Astrocyte (in vitro differentiated cells and primary cell): ENCODE results near the gene NXPH4. TPM values are rescaled to one million over a fixed set of nuclear protein-coding genes. Genes with fewer than 3 reads are reported as not detected.

Experiments used
- DNase-seq: peaks from one replicate; pipeline ENCODE4 v3.0.0-alpha.2; 2010; ENCODE audit warnings: low read depth
- FAIRE-seq: peaks from 2 replicates; lab custom pipeline; 2011; peaks lifted over from hg19 to GRCh38; lab: Jason Lieb, UNC
- H2AFZ ChIP-seq: 2 replicates; pipeline ENCODE4 v1.6.0; 2012; ENCODE audit warnings: low read depth, low read length, inconsistent platforms
- H3K27ac ChIP-seq: 2 replicates; pipeline ENCODE4 v1.5.1; 2011; ENCODE audit warnings: low read depth, low read length, inconsistent platforms
- H3K27me3 ChIP-seq: 2 replicates; pipeline ENCODE4 v1.6.0; 2011; ENCODE audit warnings: low read length, inconsistent platforms; ENCODE audit not compliant: insufficient read depth
- H3K36me3 ChIP-seq: 2 replicates; pipeline ENCODE4 v1.5.1; 2011; ENCODE audit warnings: low read length, inconsistent platforms; ENCODE audit not compliant: insufficient read depth
- H3K4me1 ChIP-seq: 2 replicates; pipeline ENCODE4 v1.5.1; 2011; ENCODE audit warnings: low read length, inconsistent platforms; ENCODE audit not compliant: insufficient read depth
- H3K4me2 ChIP-seq: 2 replicates; pipeline ENCODE4 v1.6.0; 2012; ENCODE audit warnings: low read length, inconsistent platforms
- H3K4me3 ChIP-seq: 2 replicates; pipeline ENCODE4 v1.5.1; 2011; ENCODE audit warnings: low read depth, mild to moderate bottlenecking, low read length, inconsistent platforms; ENCODE audit not compliant: insufficient read depth
- H3K79me2 ChIP-seq: 2 replicates; pipeline ENCODE4 v1.6.0; 2012; ENCODE audit warnings: mild to moderate bottlenecking, low read length, inconsistent platforms; ENCODE audit not compliant: insufficient read depth
- H3K9ac ChIP-seq: 2 replicates; pipeline ENCODE4 v1.6.0; 2012; ENCODE audit warnings: mild to moderate bottlenecking, low read length, inconsistent platforms
- H3K9me3 ChIP-seq: 2 replicates; pipeline ENCODE4 v1.5.1; 2012; ENCODE audit warnings: low read depth, mild to moderate bottlenecking, low read length, inconsistent platforms; ENCODE audit not compliant: insufficient read depth
- H4K20me1 ChIP-seq: 2 replicates; pipeline ENCODE4 v1.6.0; 2012; ENCODE audit warnings: low read length, inconsistent platforms; ENCODE audit not compliant: insufficient read depth
- H3K27ac Mint-ChIP-seq: one replicate; pipeline ENCODE4 v1.8.0; 2021; ENCODE audit warnings: mild to moderate bottlenecking, mixed read lengths; ENCODE audit not compliant: unreplicated experiment
- H3K27me3 Mint-ChIP-seq: one replicate; pipeline ENCODE4 v1.8.0; 2021; ENCODE audit warnings: low read depth, mixed read lengths; ENCODE audit not compliant: unreplicated experiment
- H3K36me3 Mint-ChIP-seq: one replicate; pipeline ENCODE4 v1.8.0; 2021; ENCODE audit warnings: low read depth, mixed read lengths; ENCODE audit not compliant: unreplicated experiment
- H3K4me1 Mint-ChIP-seq: one replicate; pipeline ENCODE4 v1.8.0; 2021; ENCODE audit warnings: low read depth, mixed read lengths; ENCODE audit not compliant: unreplicated experiment
- H3K4me3 Mint-ChIP-seq: one replicate; pipeline ENCODE4 v1.8.0; 2021; ENCODE audit warnings: mild to moderate bottlenecking, moderate library complexity, mixed read lengths; ENCODE audit not compliant: unreplicated experiment
- H3K9me3 Mint-ChIP-seq: one replicate; pipeline ENCODE4 v1.8.0; 2021; ENCODE audit warnings: mild to moderate bottlenecking, mixed read lengths; ENCODE audit not compliant: unreplicated experiment
- EZH2 ChIP-seq: IDR thresholded peaks from 2 replicates; pipeline ENCODE4 v1.6.1; 2012; ENCODE audit warnings: mild to moderate bottlenecking, low read length, inconsistent platforms; ENCODE audit not compliant: insufficient read depth
- total RNA-seq: library from RNA; stranded (reverse); gene quantifications from 2 replicates; pipeline ENCODE4 v1.2.1, GENCODE V29; 2021
- TF ChIP-seq, protein P1 (sequence below): IDR thresholded peaks from 2 replicates; pipeline ENCODE4 v1.5.1; 2011; ENCODE audit warnings: low read depth, mild to moderate bottlenecking, inconsistent platforms, low read length, moderate library complexity; ENCODE audit not compliant: insufficient read depth

Gene NXPH4
- total RNA-seq, 1 donor from 2014 or later = 14.5 TPM

DNA sequence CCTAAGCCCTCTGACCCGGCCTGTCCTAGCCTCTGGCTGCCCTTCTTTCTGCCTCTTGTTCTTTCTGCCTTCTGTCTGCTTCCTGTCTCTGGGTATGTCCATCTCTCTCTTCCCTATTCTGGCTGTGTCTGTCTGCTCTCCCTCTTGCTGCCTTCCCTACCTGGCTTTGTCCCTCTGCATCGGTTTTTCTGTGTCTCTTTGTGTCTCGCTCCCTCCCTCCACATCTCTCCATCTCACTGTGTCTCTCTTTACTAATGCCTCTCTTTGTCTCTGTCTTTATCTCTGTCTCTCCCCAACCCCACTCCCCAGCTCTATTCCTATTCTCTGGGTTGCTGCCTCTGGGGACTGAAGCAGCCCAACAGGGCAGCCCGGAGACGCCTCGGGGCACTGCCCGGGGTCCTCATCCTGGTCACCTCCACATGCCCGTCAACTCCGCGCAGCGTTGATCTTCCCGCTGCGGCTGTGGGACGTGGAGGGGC, 23.0 kb downstream of the NXPH4 start:
- Histone ChIP-seq H2AFZ (peak overlapping the region; percentile 57), H3K27ac (no peak overlapping the region), H3K36me3 (no peaks in the 10 kb centered on the region), H3K9ac (peak overlapping the region; percentile 70), H3K27me3 (peaks cover 32% of the 10 kb centered on the region), H3K4me3 (peak overlapping the region; percentile 64), H3K4me2 (peak overlapping the region; percentile 94), H3K9me3 (no peaks in the 10 kb centered on the region), H3K79me2 (no peaks in the 10 kb centered on the region), H3K4me1 (peaks cover 34% of the 10 kb centered on the region), H4K20me1 (peaks cover 39% of the 10 kb centered on the region)
- Mint-ChIP-seq H3K4me1 (peaks cover 33% of the 10 kb centered on the region), H3K27me3 (peaks cover 29% of the 10 kb centered on the region), H3K9me3 (no peaks in the 10 kb centered on the region), H3K4me3 (peak overlapping the region; percentile 87), H3K27ac (peak overlapping the region; percentile 95), H3K36me3 (peaks cover 8% of the 10 kb centered on the region)
- TF ChIP-seq, protein P1, sequence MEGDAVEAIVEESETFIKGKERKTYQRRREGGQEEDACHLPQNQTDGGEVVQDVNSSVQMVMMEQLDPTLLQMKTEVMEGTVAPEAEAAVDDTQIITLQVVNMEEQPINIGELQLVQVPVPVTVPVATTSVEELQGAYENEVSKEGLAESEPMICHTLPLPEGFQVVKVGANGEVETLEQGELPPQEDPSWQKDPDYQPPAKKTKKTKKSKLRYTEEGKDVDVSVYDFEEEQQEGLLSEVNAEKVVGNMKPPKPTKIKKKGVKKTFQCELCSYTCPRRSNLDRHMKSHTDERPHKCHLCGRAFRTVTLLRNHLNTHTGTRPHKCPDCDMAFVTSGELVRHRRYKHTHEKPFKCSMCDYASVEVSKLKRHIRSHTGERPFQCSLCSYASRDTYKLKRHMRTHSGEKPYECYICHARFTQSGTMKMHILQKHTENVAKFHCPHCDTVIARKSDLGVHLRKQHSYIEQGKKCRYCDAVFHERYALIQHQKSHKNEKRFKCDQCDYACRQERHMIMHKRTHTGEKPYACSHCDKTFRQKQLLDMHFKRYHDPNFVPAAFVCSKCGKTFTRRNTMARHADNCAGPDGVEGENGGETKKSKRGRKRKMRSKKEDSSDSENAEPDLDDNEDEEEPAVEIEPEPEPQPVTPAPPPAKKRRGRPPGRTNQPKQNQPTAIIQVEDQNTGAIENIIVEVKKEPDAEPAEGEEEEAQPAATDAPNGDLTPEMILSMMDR = no peak
- TF ChIP-seq EZH2 = no peak
- no peak for DNase-seq
- no peak for FAIRE-seq

DNA sequence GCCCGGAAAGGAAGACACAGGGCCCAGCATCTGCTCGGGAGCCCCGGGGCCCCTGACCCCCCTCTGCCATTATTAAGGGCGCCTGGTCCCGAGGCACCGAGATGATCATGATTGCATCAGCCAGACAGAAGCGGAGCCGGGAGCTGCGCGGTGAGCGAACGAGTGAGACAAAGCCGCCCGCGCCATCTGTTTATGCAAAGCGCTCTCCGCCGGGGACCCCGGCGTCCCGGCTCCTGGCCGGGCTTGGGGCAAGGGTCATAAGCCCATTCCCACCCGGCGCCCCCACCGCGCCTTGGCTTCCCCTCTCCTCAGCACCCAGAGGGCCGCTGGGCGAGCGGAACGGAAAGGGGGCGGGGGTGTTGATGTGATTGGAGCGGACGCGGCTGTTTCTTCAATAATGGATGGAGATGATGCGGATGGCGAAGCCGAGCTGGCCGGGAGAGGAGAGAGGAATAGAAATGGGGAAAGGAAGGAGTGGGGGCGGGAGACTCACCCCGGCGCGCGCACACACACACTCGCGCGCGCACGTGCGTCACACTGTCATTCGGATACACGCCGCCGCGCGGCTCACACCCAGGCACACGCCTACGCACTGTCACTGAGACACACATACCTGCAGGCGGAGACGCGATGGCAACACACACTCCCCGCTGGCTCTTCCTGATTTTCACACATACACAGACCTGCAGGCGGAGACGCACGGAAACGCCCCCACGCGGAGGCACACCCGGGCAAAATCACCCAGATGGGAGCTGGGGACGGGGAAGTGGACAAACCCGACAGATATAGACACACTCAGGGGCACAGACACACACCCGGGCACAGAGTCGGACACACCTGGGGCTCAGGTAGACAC, 23.7 kb downstream of the NXPH4 start:
- H2AFZ ChIP-seq = peak overlapping the region; percentile 57
- peaks cover 35% of the 10 kb centered on the region for H4K20me1 ChIP-seq
- peaks cover 31% of the 10 kb centered on the region for H3K4me1 ChIP-seq

More for the DNA sequence above, 23.7 kb downstream of the NXPH4 start:
- H3K9me3 Mint-ChIP-seq = no peaks in the 10 kb centered on the region
- Histone ChIP-seq H3K27me3 (peaks cover 32% of the 10 kb centered on the region), H3K9ac (peak overlapping the region; percentile 70), H3K79me2 (no peaks in the 10 kb centered on the region), H3K4me3 (peak overlapping the region; percentile 64), H3K36me3 (no peaks in the 10 kb centered on the region), H3K27ac (no peak overlapping the region), H3K9me3 (no peaks in the 10 kb centered on the region), H3K4me2 (peak overlapping the region; percentile 94)
- TF ChIP-seq EZH2 = no peak
- TF ChIP-seq, protein P1 = no peak
- peaks cover 32% of the 10 kb centered on the region for H3K4me1 Mint-ChIP-seq
- peak overlapping the region; percentile 87 for H3K4me3 Mint-ChIP-seq
- peak overlapping the region; percentile 95 for H3K27ac Mint-ChIP-seq
- DNase-seq = no peak
- peaks cover 32% of the 10 kb centered on the region for H3K27me3 Mint-ChIP-seq
- H3K36me3 Mint-ChIP-seq = peaks cover 8% of the 10 kb centered on the region
- FAIRE-seq = no peak
